Measurements from ENCODE around the gene FYTTD1.

The FYTTD1 gene

GRCh38 chr3:197833930-197834715 lies 84.4 kb downstream of the FYTTD1 start:
- no peak for DNase-seq (ENCODE audit: low read depth in 4 of 4, low spot score in 1 of 4)

GRCh38 chr3:197835509-197835908 lies 85.8 kb downstream of the FYTTD1 start:
- no peak for DNase-seq (ENCODE audit: low read depth in 4 of 4, low spot score in 1 of 4)

- no peak for DNase-seq (ENCODE audit: low read depth in 4 of 4, low spot score in 1 of 4)
These were observed 86.6 kb downstream of the FYTTD1 start for GRCh38 chr3:197836244-197836643.

Data from stimulated activated CD4-positive, alpha-beta T cell treated with anti-CD3 and anti-CD28 coated beads, Interleukin-1b, Interleukin-23, amount 100 ng/mL, for 24 hours (primary cell).